Mesothelial cell of epicardium (in vitro differentiated cells): ENCODE results near the gene MAN2B2. TPM values are rescaled to one million over a fixed set of nuclear protein-coding genes. Genes with fewer than 3 reads are reported as not detected.

Experiments
- DNase-seq, 2 experiments: peaks; one replicate each; pipeline ENCODE4 v3.0.0; 2021; ENCODE audit warnings: low spot score in 2 of 2; ENCODE audit not compliant: unreplicated experiment in 2 of 2
- H3K27ac Mint-ChIP-seq: 2 replicates; pipeline ENCODE4 v1.8.0; 2021; ENCODE audit warnings: mixed read lengths
- H3K27me3 Mint-ChIP-seq: 2 replicates; pipeline ENCODE4 v1.8.0; 2021; ENCODE audit warnings: low read depth, mixed read lengths
- H3K36me3 Mint-ChIP-seq: 2 replicates; pipeline ENCODE4 v1.8.0; 2021; ENCODE audit warnings: mixed read lengths
- H3K4me1 Mint-ChIP-seq: 2 replicates; pipeline ENCODE4 v1.8.0; 2021; ENCODE audit warnings: mixed read lengths
- H3K4me3 Mint-ChIP-seq: 2 replicates; pipeline ENCODE4 v1.8.0; 2021; ENCODE audit warnings: mild to moderate bottlenecking, moderate library complexity, mixed read lengths
- H3K9me3 Mint-ChIP-seq: 2 replicates; pipeline ENCODE4 v1.8.0; 2021; ENCODE audit warnings: mixed read lengths
- total RNA-seq: library from RNA; stranded (reverse); gene quantifications from 3 replicates; pipeline ENCODE4 v1.2.1, GENCODE V29; 2021
- TF ChIP-seq, protein P1 (sequence below): fragments of 200-600 bp; sonication (generic); IDR thresholded peaks from one replicate; pipeline ENCODE4 v1.5.0; 2021; ENCODE audit warnings: antibody characterized with exemption; ENCODE audit not compliant: unreplicated experiment

MAN2B2 gene
- total RNA-seq, 1 donor from 2014 or later = 24.0 TPM

DNA sequence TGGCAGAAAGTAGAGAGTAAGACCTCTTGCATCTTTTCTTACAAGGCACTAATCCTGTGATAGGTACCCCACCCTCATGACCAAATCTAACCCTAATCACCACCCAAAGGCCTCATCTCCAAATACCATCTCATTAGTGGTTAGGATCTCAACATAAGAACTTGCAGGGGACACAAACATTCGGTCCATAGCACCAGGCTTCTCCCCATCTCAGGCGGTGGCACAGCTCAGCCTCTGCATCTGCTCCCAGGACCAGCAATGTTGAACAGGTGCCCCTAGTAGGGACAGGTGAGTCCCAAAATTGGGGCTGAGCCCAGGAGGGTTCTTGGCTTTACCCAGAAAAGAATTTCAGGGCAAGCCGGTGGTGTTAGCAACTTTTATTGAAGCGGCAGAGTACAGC lies 57.1 kb downstream of the MAN2B2 start:
- H3K4me1 Mint-ChIP-seq = peaks cover 10% of the 10 kb centered on the region
- no peaks in the 10 kb centered on the region for H3K9me3 Mint-ChIP-seq
- H3K4me3 Mint-ChIP-seq = no peak overlapping the region
- H3K27me3 Mint-ChIP-seq = no peaks in the 10 kb centered on the region
- TF ChIP-seq, protein P1, sequence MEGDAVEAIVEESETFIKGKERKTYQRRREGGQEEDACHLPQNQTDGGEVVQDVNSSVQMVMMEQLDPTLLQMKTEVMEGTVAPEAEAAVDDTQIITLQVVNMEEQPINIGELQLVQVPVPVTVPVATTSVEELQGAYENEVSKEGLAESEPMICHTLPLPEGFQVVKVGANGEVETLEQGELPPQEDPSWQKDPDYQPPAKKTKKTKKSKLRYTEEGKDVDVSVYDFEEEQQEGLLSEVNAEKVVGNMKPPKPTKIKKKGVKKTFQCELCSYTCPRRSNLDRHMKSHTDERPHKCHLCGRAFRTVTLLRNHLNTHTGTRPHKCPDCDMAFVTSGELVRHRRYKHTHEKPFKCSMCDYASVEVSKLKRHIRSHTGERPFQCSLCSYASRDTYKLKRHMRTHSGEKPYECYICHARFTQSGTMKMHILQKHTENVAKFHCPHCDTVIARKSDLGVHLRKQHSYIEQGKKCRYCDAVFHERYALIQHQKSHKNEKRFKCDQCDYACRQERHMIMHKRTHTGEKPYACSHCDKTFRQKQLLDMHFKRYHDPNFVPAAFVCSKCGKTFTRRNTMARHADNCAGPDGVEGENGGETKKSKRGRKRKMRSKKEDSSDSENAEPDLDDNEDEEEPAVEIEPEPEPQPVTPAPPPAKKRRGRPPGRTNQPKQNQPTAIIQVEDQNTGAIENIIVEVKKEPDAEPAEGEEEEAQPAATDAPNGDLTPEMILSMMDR = no peak
- H3K36me3 Mint-ChIP-seq = no peaks in the 10 kb centered on the region
- no peak overlapping the region for H3K27ac Mint-ChIP-seq
- DNase-seq = no peak

DNA sequence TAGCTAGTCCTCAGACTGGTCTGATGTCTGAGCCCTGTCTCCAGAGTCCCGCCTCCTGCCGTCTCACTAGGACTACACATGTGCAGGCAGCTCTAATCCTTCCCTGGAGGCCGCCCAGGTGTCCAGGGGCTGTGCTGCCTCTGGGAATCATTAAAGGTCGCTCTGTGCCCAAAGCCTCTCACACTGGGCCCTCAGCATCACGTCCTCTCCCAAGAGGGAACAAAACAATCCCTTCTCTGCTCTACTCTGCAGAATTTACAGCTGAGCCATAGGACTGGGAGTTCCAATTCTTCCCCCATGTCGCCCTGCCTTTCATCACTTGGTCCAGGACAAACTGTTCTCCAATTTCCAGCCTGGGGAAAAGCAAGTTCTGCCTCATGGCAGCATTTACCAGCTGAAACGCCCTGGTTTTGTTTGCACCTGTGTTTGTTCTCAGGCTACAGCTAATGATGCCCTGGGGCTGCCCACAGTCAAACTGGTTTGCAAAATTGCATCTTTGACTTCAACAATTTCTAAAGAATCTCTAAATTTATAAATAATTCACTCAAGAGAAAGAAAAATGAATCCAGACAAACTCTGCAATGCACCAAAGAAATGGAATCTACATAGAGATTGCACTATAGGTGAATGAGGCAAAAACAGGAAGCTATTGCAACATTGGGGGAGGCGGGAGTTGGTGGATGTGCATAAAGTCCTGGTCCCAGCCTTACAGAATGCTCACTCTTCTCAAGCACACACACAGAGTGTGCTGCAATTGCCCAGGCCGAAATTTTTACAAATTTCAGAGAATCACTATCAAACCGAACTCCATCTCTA lies 58.3 kb downstream of the MAN2B2 start:
- H3K4me1 Mint-ChIP-seq = peaks cover 10% of the 10 kb centered on the region

DNA sequence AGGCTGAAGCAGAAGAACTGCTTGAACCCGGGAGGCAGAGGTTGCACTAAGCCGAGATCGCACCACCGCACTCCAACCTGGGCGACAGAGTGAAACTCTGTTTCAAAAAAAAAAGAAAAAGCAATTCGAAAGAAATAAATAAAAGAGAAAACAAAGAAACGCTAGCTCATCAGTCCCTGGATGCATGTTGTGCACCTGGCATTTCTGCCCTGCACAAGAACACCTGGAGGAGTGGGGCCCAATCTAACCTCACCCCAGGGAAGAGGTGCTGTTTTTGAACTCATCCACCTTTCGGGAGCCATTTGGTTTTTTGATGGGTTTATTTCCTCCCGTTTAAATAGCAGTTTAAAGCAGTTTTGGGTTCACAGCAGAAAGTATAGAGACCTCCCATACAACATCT lies 59.8 kb downstream of the MAN2B2 start:
- TF ChIP-seq, protein P1 = no peak
- no peaks in the 10 kb centered on the region for H3K27me3 Mint-ChIP-seq
- no peaks in the 10 kb centered on the region for H3K36me3 Mint-ChIP-seq
- no peaks in the 10 kb centered on the region for H3K9me3 Mint-ChIP-seq
- no peak overlapping the region for H3K4me3 Mint-ChIP-seq
- no peak overlapping the region for H3K27ac Mint-ChIP-seq
- DNase-seq = no peak
- H3K4me1 Mint-ChIP-seq = peaks cover 10% of the 10 kb centered on the region

More for the DNA sequence above, 58.3 kb downstream of the MAN2B2 start:
- no peak overlapping the region for H3K4me3 Mint-ChIP-seq
- no peaks in the 10 kb centered on the region for H3K36me3 Mint-ChIP-seq
- TF ChIP-seq, protein P1 = no peak
- H3K27ac Mint-ChIP-seq = no peak overlapping the region
- DNase-seq = peak in 1 of 2 experiments; percentile 27
- no peaks in the 10 kb centered on the region for H3K9me3 Mint-ChIP-seq
- no peaks in the 10 kb centered on the region for H3K27me3 Mint-ChIP-seq

DNA sequence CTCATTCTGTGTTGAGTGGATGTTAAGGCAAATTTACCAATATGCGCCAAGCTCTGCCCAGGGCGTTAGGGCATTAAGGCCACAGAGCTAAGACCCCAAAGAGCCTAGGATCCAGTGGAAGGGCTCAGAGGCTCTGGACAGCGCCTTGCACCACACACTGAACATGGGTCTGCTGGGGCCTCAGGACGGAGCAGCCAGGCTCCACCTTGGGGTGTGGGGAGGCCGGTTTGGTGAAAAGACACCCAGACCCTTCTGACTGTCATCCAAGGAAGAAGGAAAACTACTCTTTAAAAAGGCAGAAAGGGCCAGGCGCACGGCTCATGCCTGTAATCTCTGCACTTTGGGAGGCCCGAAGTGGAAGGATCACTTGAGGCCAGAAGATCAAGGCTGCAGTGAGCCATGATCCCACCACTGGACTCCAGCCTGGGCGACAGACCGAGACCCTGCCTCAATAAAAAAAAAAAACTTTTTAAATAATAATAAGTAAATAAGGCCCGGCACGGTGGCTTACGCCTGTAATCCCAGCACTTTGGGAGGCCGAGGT lies 64.2 kb downstream of the MAN2B2 start:
- no peaks in the 10 kb centered on the region for H3K9me3 Mint-ChIP-seq
- H3K36me3 Mint-ChIP-seq = peaks cover 17% of the 10 kb centered on the region
- TF ChIP-seq, protein P1 = no peak
- peak overlapping the region; percentile 38 for H3K4me3 Mint-ChIP-seq
- peaks cover 29% of the 10 kb centered on the region for H3K4me1 Mint-ChIP-seq
- peak overlapping the region; percentile 43 for H3K27ac Mint-ChIP-seq
- no peak for DNase-seq
- H3K27me3 Mint-ChIP-seq = no peaks in the 10 kb centered on the region

DNA sequence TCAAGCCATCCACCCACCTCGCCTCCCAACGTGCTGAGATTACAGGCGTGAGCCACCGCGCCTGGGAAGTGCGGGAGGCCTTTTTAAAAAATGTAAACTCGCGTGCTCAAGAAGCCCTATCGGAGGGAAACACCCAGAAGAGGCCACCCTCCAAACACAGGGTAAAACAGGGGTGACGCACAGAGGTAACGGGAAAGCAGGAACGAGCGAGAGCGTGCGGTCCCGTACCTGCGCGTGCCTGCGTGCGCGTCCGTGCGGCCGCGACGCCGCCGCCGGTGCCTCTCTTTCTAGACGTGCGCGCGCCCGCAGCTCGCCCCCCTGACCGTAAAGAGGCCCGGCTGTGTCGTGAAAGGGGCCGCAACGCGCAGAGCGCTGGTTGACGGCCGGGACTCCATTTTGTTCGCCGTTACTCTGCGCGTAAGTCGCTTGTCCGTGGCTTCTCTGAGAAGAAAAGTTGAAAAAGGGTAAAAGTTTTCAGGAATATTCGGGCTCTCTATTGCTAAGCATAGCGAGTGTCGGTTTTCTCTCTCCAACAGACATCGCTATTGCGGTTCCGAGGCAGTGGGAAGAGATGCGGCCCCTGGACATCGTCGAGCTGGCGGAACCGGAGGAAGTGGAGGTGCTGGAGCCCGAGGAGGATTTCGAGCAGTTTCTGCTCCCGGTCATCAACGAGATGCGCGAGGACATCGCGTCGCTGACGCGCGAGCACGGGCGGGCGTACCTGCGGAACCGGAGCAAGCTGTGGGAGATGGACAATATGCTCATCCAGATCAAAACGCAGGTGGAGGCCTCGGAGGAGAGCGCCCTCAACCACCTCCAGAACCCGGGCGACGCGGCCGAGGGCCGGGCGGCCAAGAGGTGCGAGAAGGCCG lies 65.5 kb downstream of the MAN2B2 start, which contains the start of gene MRFAP1:
MRFAP1 (plus strand) TSS at position 394 of the 872 bp plus-strand sequence; CDS start at position 572, 178 bp downstream.
- peak; percentile 84 to 91 for DNase-seq
- peak within 1 kb of the TSS; percentile 99 for H3K4me3 Mint-ChIP-seq
- TF ChIP-seq, protein P1 = no peak
- peak within 1 kb of the TSS; percentile 100 for H3K27ac Mint-ChIP-seq
- peaks cover 29% of the 10 kb centered on the region for H3K4me1 Mint-ChIP-seq
- H3K9me3 Mint-ChIP-seq = no peaks in the 10 kb centered on the region
- H3K36me3 Mint-ChIP-seq = peaks cover 17% of the 10 kb centered on the region
- no peaks in the 10 kb centered on the region for H3K27me3 Mint-ChIP-seq
